NCI-H226 (cell line): ENCODE measurements around the gene ACTR2.
A peak's percentile ranks its signal among the peaks of the same experiment; 100 is the strongest.
"Not testable (repeated sequence)": the region's sequence is repeated elsewhere in the genome, so short reads cannot be mapped to it uniquely, and the experiment has no call there.

Experiments used
- DNase-seq: peaks from one replicate; pipeline ENCODE4 v3.0.0-alpha.2; 2015

ACTR2 gene

GRCh38 chr2:65317351-65317750 lies 89.7 kb downstream of the ACTR2 start:
- DNase-seq = not testable (repeated sequence)

GRCh38 chr2:65317841-65318240 lies 90.2 kb downstream of the ACTR2 start:
- DNase-seq = no peak

- no peak for DNase-seq
These were observed 91.5 kb downstream of the ACTR2 start for GRCh38 chr2:65319072-65319673.

- no peak for DNase-seq
These were observed 92.0 kb downstream of the ACTR2 start for GRCh38 chr2:65319674-65320041.

- peak; percentile 88 for DNase-seq
These were observed 92.6 kb downstream of the ACTR2 start for GRCh38 chr2:65320042-65320725.
